PC-3 (cell line): ENCODE results near the gene SERPINA6. TPM values are rescaled to one million over a fixed set of nuclear protein-coding genes. Genes with fewer than 3 reads are reported as not detected.

ENCODE experiments used
- ATAC-seq: fragments of 200-7000 bp; cut with Tn5 transposase; 2 replicates; pipeline ENCODE4 v1.9.1; 2020; ENCODE audit warnings: mild to moderate bottlenecking, moderate library complexity
- BruUV-seq: library from RNA; stranded (reverse); fragments of 400-500 nt; replicated peaks from 2 replicates; lab custom pipeline; 2021; lab: Mats Ljungman, UMichigan
- CTCF ChIA-PET: fragments of 300-600 bp; sonication (Branson Sonifier 250); formaldehyde crosslinking; loops from one replicate; lab custom pipeline; 2022; ENCODE audit warnings: antibody characterized with exemption; lab: Charles Lee
- POLR2A ChIA-PET: fragments of 300-600 bp; sonication (Branson Sonifier 250); formaldehyde crosslinking; loops from one replicate; lab custom pipeline; 2022; ENCODE audit warnings: antibody characterized with exemption; ENCODE audit not compliant: unreplicated experiment; lab: Charles Lee
- DNase-seq: peaks from one replicate; pipeline ENCODE4 v3.0.0-alpha.2; 2015
- H2AFZ ChIP-seq: fragments of 300-600 bp; sonication (generic); 2 replicates; pipeline ENCODE4 v1.6.0; 2016; ENCODE audit warnings: antibody characterized with exemption, low read length
- H3F3A ChIP-seq: fragments of 300-600 bp; sonication (generic); one replicate; pipeline ENCODE4 v1.6.0; 2017; ENCODE audit warnings: antibody characterized with exemption, low read length, control low read depth, mild to moderate bottlenecking; ENCODE audit not compliant: unreplicated experiment
- H3K27ac ChIP-seq: fragments of 300-600 bp; sonication (generic); 2 replicates; pipeline ENCODE4 v1.5.1; 2016; ENCODE audit warnings: mild to moderate bottlenecking, low read length
- H3K27me3 ChIP-seq: fragments of 300-600 bp; sonication (generic); 2 replicates; pipeline ENCODE4 v1.6.1; 2016; ENCODE audit warnings: low read length, mixed read lengths
- H3K36me3 ChIP-seq: fragments of 300-600 bp; sonication (generic); 2 replicates; pipeline ENCODE4 v1.6.1; 2016; ENCODE audit warnings: low read depth, mixed run types, low read length, mixed read lengths
- H3K4me1 ChIP-seq: fragments of 300-600 bp; sonication (generic); 2 replicates; pipeline ENCODE4 v1.5.1; 2016; ENCODE audit warnings: low read length; ENCODE audit not compliant: insufficient read depth
- H3K4me2 ChIP-seq: fragments of 300-600 bp; sonication (generic); 2 replicates; pipeline ENCODE4 v1.6.0; 2016; ENCODE audit warnings: low read length
- H3K4me3 ChIP-seq: fragments of 300-600 bp; sonication (generic); 2 replicates; pipeline ENCODE4 v1.5.1; 2016; ENCODE audit warnings: mild to moderate bottlenecking, low read length, mixed read lengths
- H3K79me2 ChIP-seq: fragments of 300-600 bp; sonication (generic); 2 replicates; pipeline ENCODE4 v1.6.1; 2017; ENCODE audit warnings: low read length, mixed read lengths
- H3K9ac ChIP-seq: fragments of 300-600 bp; sonication (generic); 2 replicates; pipeline ENCODE4 v1.6.0; 2016; ENCODE audit warnings: mild to moderate bottlenecking, low read length
- H3K9me2 ChIP-seq: fragments of 300-600 bp; sonication (generic); replicated peaks from 2 replicates; pipeline ENCODE4 v1.6.1; 2016; ENCODE audit warnings: mixed run types, low read length, mixed read lengths
- H3K9me3 ChIP-seq: fragments of 300-600 bp; sonication (generic); 2 replicates; pipeline ENCODE4 v1.6.1; 2016; ENCODE audit warnings: low read length, mixed read lengths
- H4K20me1 ChIP-seq: fragments of 300-600 bp; sonication (generic); 2 replicates; pipeline ENCODE4 v1.6.1; 2016; ENCODE audit warnings: low read length, mixed read lengths
- EZH2 ChIP-seq: fragments of 300-600 bp; sonication (generic); IDR thresholded peaks from one replicate; pipeline ENCODE4 v1.6.1; 2017; ENCODE audit warnings: antibody characterized with exemption, mild to moderate bottlenecking, low read length; ENCODE audit not compliant: unreplicated experiment
- EZH2phosphoT487 ChIP-seq: fragments of 300-600 bp; sonication (generic); IDR thresholded peaks from 2 replicates; pipeline ENCODE4 v1.6.1; 2018; ENCODE audit warnings: mild to moderate bottlenecking, antibody characterized with exemption, low read length, borderline replicate concordance
- intact Hi-C: fragments of 100-400 bp; cut with micrococcal nuclease; formaldehyde crosslinking; loops from 2 replicates; pipeline ENCODE4 v1.9.0; 2023
- total RNA-seq: library from RNA; depleted of rRNA; stranded (reverse); fragments of >200 nt; gene quantifications from 2 replicates; pipeline ENCODE4 v1.2.3, GENCODE V29; 2014
- TF ChIP-seq, protein P1 (sequence below): fragments of 300-600 bp; sonication (generic); conservative IDR thresholded peaks from 2 replicates; pipeline ENCODE4 v1.5.1; 2017; ENCODE audit warnings: antibody characterized with exemption, low read depth, mild to moderate bottlenecking, low read length

Gene SERPINA6
- total RNA-seq, 1 experiment from 2014 or later, result not detected

GRCh38 chr14:94366146-94366915, 43.2 kb upstream of the SERPINA6 start, which contains the start of gene SERPINA2:
Gene SERPINA2, minus strand, starts transcription at chr14:94366698.
- no peak within 1 kb of the TSS for H2AFZ ChIP-seq
- ChIA-PET POLR2A (no interaction called here), CTCF (no interaction called here)
- no peaks in the 10 kb centered on the region for H3K36me3 ChIP-seq
- no peak within 1 kb of the TSS for H3K9ac ChIP-seq
- intact Hi-C loops, result no loop called here
- H3K4me1 ChIP-seq, result no peaks in the 10 kb centered on the region
- ATAC-seq (no peak), DNase-seq (no peak)
- no peaks in the 10 kb centered on the region for H3K9me3 ChIP-seq
- no peak within 1 kb of the TSS for H3K4me2 ChIP-seq
- BruUV-seq, result no TSS peak
- no peak within 1 kb of the TSS for H3K4me3 ChIP-seq
- H3F3A ChIP-seq, result no peaks in the 10 kb centered on the region
- H3K27me3 ChIP-seq, result no peaks in the 10 kb centered on the region; the same call in 1 of the 2 replicates
- H4K20me1 ChIP-seq, result no peaks in the 10 kb centered on the region
- TF ChIP-seq EZH2phosphoT487 (no peak), EZH2 (no peak)
- TF ChIP-seq, protein P1, sequence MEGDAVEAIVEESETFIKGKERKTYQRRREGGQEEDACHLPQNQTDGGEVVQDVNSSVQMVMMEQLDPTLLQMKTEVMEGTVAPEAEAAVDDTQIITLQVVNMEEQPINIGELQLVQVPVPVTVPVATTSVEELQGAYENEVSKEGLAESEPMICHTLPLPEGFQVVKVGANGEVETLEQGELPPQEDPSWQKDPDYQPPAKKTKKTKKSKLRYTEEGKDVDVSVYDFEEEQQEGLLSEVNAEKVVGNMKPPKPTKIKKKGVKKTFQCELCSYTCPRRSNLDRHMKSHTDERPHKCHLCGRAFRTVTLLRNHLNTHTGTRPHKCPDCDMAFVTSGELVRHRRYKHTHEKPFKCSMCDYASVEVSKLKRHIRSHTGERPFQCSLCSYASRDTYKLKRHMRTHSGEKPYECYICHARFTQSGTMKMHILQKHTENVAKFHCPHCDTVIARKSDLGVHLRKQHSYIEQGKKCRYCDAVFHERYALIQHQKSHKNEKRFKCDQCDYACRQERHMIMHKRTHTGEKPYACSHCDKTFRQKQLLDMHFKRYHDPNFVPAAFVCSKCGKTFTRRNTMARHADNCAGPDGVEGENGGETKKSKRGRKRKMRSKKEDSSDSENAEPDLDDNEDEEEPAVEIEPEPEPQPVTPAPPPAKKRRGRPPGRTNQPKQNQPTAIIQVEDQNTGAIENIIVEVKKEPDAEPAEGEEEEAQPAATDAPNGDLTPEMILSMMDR, result no peak
- H3K27ac ChIP-seq, result no peak within 1 kb of the TSS
- H3K79me2 ChIP-seq, result no peaks in the 10 kb centered on the region
- no peaks in the 10 kb centered on the region for H3K9me2 ChIP-seq

- TF ChIP-seq EZH2 (no peak), EZH2phosphoT487 (no peak)
- TF ChIP-seq, protein P1, result no peak
- Histone ChIP-seq H3K4me2 (no peak overlapping the region), H3K9me2 (no peaks in the 10 kb centered on the region), H3K79me2 (no peaks in the 10 kb centered on the region), H3K27me3 (no peaks in the 10 kb centered on the region; the same call in 1 of the 2 replicates), H4K20me1 (no peaks in the 10 kb centered on the region), H3K27ac (no peak overlapping the region), H3K4me1 (no peaks in the 10 kb centered on the region), H3K9me3 (no peaks in the 10 kb centered on the region), H3K4me3 (no peak overlapping the region), H2AFZ (no peak overlapping the region), H3K36me3 (no peaks in the 10 kb centered on the region), H3F3A (no peaks in the 10 kb centered on the region), H3K9ac (no peak overlapping the region)
- DNase-seq (no peak), ATAC-seq (no peak)
- POLR2A ChIA-PET, result no interaction called here
- CTCF ChIA-PET, result no interaction called here
- BruUV-seq, result no TSS peak
- intact Hi-C loops, result no loop called here
Observed at GRCh38 chr14:94365624-94366023, 42.5 kb upstream of the SERPINA6 start.

- ATAC-seq (no peak), DNase-seq (no peak)
- Histone ChIP-seq H3K36me3 (no peaks in the 10 kb centered on the region), H3K4me2 (no peak overlapping the region), H3K9me2 (no peaks in the 10 kb centered on the region), H3F3A (no peaks in the 10 kb centered on the region), H3K4me1 (no peaks in the 10 kb centered on the region), H3K4me3 (no peak overlapping the region), H3K27ac (no peak overlapping the region), H3K27me3 (no peaks in the 10 kb centered on the region; the same call in 1 of the 2 replicates), H4K20me1 (no peaks in the 10 kb centered on the region), H2AFZ (no peak overlapping the region), H3K9ac (no peak overlapping the region), H3K79me2 (no peaks in the 10 kb centered on the region), H3K9me3 (no peaks in the 10 kb centered on the region)
- TF ChIP-seq EZH2, result no peak
- TF ChIP-seq, protein P1, result no peak
- intact Hi-C loops, result no loop called here
- ChIA-PET CTCF (no interaction called here), POLR2A (no interaction called here)
- BruUV-seq, result no TSS peak
Observed at GRCh38 chr14:94364964-94365363, 41.8 kb upstream of the SERPINA6 start.
